ENCODE results near the gene CLIP2.

DNA sequence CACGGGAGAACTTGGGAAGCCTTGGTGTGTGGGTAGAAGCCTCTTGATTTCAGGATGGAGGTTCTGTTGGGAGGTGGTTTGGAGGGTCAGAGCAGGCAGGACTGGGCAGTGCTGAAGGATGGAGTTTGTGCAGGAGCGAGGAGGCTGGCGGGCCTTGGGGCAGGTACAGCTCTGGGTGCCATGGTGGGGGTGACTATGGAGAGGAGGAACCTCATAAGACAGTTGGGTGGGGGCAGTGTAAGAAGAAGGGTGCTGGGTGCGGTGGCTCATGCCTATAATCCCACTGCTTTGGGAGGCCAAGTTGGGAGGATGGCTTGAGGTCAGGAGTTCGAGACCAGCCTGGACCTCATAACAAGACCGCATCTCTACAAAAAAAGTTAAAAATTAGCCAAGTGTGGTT lies 109.8 kb downstream of the CLIP2 start:
- TF ChIP-seq CTCF (IDR thresholded peaks at IDR 0.05) (no peak), POLR2A (IDR thresholded peaks at IDR 0.05) (no peak)

Data from Peyer's patch (tissue), 4 donors.